PC-9 (cell line): ENCODE data around the gene GRAMD1C.

Experiments used
- CTCF ChIP-seq: fragments of 200-600 bp; sonication (generic); conservative IDR thresholded peaks from 2 replicates; pipeline ENCODE4 v1.6.1; 2017; ENCODE audit warnings: mixed run types, antibody characterized with exemption, mild to moderate bottlenecking, moderate library complexity
- EZH2 ChIP-seq: fragments of 200-600 bp; sonication (generic); IDR thresholded peaks from 2 replicates; pipeline ENCODE4 v1.8.0; 2017; ENCODE audit warnings: antibody characterized with exemption, low read depth

- no peak for TF ChIP-seq CTCF
- TF ChIP-seq EZH2, result no peak
Observed at GRCh38 chr3:113927556-113927955, 89.0 kb downstream of the GRAMD1C start.
